CD4-positive, CD25-positive, alpha-beta regulatory T cell (primary cell): ENCODE data around the gene FNDC11. TPM values are rescaled to one million over a fixed set of nuclear protein-coding genes. Genes with fewer than 3 reads are reported as not detected.

Experiments
- ATAC-seq, 2 donors: fragments of 150-1000 bp; cut with Tn5 transposase; one replicate each; pipeline ENCODE4 v1.10.0; 2021; ENCODE audit warnings: low read depth in 2 of 2, moderate number of reproducible peaks in 2 of 2, moderate library complexity in 1 of 2
- DNase-seq, 3 donors: peaks; one replicate each; pipeline versions ENCODE4 v3.0.0 to v3.0.0-alpha.2; 2012 to 2022; ENCODE audit warnings: mixed read lengths in 1 of 3
- H3K27ac ChIP-seq: one replicate; pipeline ENCODE4 v1.7.0; 2013; ENCODE audit warnings: mild to moderate bottlenecking, low read length; ENCODE audit not compliant: insufficient read depth, poor library complexity, severe bottlenecking
- H3K27me3 ChIP-seq: one replicate; pipeline ENCODE4 v1.7.0; 2013; ENCODE audit warnings: low read length; ENCODE audit not compliant: control insufficient read depth, insufficient read depth
- H3K36me3 ChIP-seq: one replicate; pipeline ENCODE4 v1.7.0; 2013; ENCODE audit warnings: mild to moderate bottlenecking, low read length, moderate library complexity; ENCODE audit not compliant: control insufficient read depth, insufficient read depth
- H3K4me1 ChIP-seq: 2 replicates; pipeline ENCODE4 v1.7.0; 2013; ENCODE audit warnings: mild to moderate bottlenecking, low read length; ENCODE audit not compliant: insufficient read depth, control insufficient read depth, poor library complexity, severe bottlenecking
- H3K4me3 ChIP-seq: one replicate; pipeline ENCODE4 v1.7.0; 2013; ENCODE audit warnings: low read depth, mild to moderate bottlenecking, low read length, moderate library complexity
- H3K9me3 ChIP-seq, 2 experiments: 1 replicate in 1 of 2; 2 replicates in 1 of 2; pipeline ENCODE4 v1.7.0; 2013; ENCODE audit warnings: low read length in 2 of 2, mild to moderate bottlenecking in 1 of 2, moderate library complexity in 1 of 2; ENCODE audit not compliant: control insufficient read depth in 2 of 2
- H3K27ac Mint-ChIP-seq, 3 donors: one replicate each; pipeline ENCODE4 v1.8.0; 2020 to 2022; ENCODE audit warnings: mild to moderate bottlenecking in 3 of 3, mixed read lengths in 3 of 3, moderate library complexity in 2 of 3
- H3K27me3 Mint-ChIP-seq: one replicate; pipeline ENCODE4 v1.8.0; 2022; ENCODE audit warnings: mild to moderate bottlenecking, mixed read lengths
- H3K36me3 Mint-ChIP-seq: one replicate; pipeline ENCODE4 v1.8.0; 2020; ENCODE audit warnings: mixed read lengths
- H3K4me1 Mint-ChIP-seq, 4 donors: one replicate each; pipeline ENCODE4 v1.8.0; 2020 to 2022; ENCODE audit warnings: mixed read lengths in 4 of 4, mild to moderate bottlenecking in 1 of 4
- H3K4me3 Mint-ChIP-seq, 4 donors: one replicate each; pipeline ENCODE4 v1.8.0; 2020 to 2022; ENCODE audit warnings: mild to moderate bottlenecking in 4 of 4, mixed read lengths in 4 of 4, moderate library complexity in 3 of 4
- H3K9me3 Mint-ChIP-seq, 7 donors: one replicate each; pipeline ENCODE4 v1.8.0; 2020 to 2022; ENCODE audit warnings: mixed read lengths in 7 of 7, mild to moderate bottlenecking in 3 of 7, moderate library complexity in 2 of 7
- polyA plus RNA-seq, 4 donors: library from polyadenylated mRNA; unstranded; fragments of 300-500 nt; fragmentation: Illumina TruSeq; gene quantifications; one replicate each; pipeline ENCODE4 v1.2.3, GENCODE V29; 2021
- total RNA-seq: library from RNA; stranded (reverse); gene quantifications from one replicate; pipeline ENCODE4 v1.2.3, GENCODE V29; 2022

Gene FNDC11
- total and polyA plus RNA-seq, 5 donors from 2014 or later = 0.07 to 1.5 (median 0.18) TPM

GRCh38 chr20:63520504-63520933 is 33.4 kb upstream of the FNDC11 start, which contains the start of gene PPDPF:
PPDPF (plus strand) TSS chr20:63520765; CDS start chr20:63521309, 544 bp downstream.
- Histone ChIP-seq H3K27me3 (no peaks in the 10 kb centered on the region), H3K36me3 (peaks cover 10% of the 10 kb centered on the region), H3K4me3 (peak within 1 kb of the TSS; percentile 37), H3K27ac (peak within 1 kb of the TSS; percentile 79), H3K4me1 (peaks cover 24% of the 10 kb centered on the region), H3K9me3 (no peaks in the 10 kb centered on the region)
- Mint-ChIP-seq H3K36me3 (peaks cover 13% of the 10 kb centered on the region), H3K27ac (peak within 1 kb of the TSS in 2 of 3 donors; percentile 80 to 91), H3K4me3 (peak within 1 kb of the TSS; percentile 86 to 89 (median 88)), H3K9me3 (peaks cover 0 to 3% (median 2%) of the 10 kb centered on the region in 7 donors), H3K4me1 (peaks cover 4 to 26% (median 8%) of the 10 kb centered on the region in 4 donors), H3K27me3 (peaks cover 5% of the 10 kb centered on the region)
- DNase-seq (peak; percentile 79 to 88 (median 83)), ATAC-seq (peak; percentile 80 to 84)

- ATAC-seq (peak; percentile 61 to 64), DNase-seq (peak; percentile 55 to 85 (median 75))
- Histone ChIP-seq H3K4me1 (peaks cover 24% of the 10 kb centered on the region), H3K27me3 (no peaks in the 10 kb centered on the region), H3K36me3 (peaks cover 10% of the 10 kb centered on the region), H3K27ac (peak overlapping the region; percentile 79), H3K9me3 (no peaks in the 10 kb centered on the region), H3K4me3 (peak overlapping the region; percentile 37)
- Mint-ChIP-seq H3K4me3 (peak overlapping the region; percentile 63 to 89 (median 84)), H3K9me3 (peaks cover 0 to 3% (median 2%) of the 10 kb centered on the region in 7 donors), H3K36me3 (peaks cover 13% of the 10 kb centered on the region), H3K27ac (peak overlapping the region in 2 of 3 donors; percentile 63 to 79), H3K27me3 (peaks cover 5% of the 10 kb centered on the region), H3K4me1 (peaks cover 4 to 26% (median 8%) of the 10 kb centered on the region in 4 donors)
These were observed 32.9 kb upstream of the FNDC11 start for GRCh38 chr20:63520934-63521601.

DNA sequence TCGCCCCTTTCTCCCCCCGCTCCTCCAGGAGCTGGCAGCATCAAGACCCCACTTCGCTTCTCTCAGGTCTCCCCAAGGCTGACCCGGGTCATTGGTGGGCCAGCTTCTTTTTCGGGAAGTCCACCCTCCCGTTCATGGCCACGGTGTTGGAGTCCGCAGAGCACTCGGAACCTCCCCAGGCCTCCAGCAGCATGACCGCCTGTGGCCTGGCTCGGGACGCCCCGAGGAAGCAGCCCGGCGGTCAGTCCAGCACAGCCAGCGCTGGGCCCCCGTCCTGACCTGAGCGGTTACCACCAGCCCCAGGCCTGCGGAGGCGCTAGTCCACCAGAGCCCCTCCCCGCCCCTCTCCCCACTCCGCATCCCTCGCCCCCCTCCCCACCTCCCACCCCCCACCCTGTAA is 32.4 kb upstream of the FNDC11 start:
- peaks cover 0 to 3% (median 2%) of the 10 kb centered on the region in 7 donors for H3K9me3 Mint-ChIP-seq
- H3K27ac Mint-ChIP-seq = peak overlapping the region in 2 of 3 donors; percentile 63 to 79
- H3K27me3 Mint-ChIP-seq = peaks cover 5% of the 10 kb centered on the region

DNA sequence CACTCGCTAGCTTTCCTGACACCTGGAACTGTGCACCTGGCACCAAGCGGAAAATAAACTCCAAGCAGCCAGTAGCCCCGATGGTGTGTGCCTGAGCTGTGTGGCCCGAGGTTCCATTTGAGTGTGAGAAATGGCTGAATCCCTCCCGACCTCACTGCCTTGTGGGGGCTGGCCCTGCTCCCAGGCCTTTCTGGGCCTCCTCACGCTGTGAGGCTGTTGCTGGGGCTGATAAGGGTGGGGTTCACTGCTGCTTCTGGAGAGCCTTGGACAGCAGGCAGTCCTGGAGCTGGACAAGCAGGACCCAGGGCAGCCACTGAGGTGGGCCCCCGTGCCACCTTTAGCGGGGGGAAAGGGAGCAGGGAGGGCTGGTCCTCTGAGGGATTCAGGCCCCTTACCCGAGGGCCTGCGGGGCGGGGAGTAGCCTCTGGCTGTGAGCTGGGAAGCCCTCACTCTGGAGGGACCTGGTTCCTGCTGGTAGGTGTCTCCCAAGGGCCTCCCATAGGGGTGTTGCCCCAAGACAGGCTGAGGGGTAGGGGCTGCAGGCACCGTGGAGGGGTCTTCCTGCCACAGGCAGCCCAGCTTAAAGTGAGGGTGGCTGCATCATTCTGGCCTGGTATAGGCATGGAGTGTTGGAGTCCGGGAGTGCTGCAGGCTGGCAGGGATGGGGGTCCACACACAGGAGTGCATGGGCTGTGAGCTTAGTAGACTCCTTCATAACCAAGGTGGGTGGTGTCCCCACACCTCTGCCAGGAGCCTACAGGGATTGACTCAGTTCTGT is 31.7 kb upstream of the FNDC11 start:
- peaks cover 4 to 26% (median 10%) of the 10 kb centered on the region in 4 donors for H3K4me1 Mint-ChIP-seq
- Histone ChIP-seq H3K27me3 (no peaks in the 10 kb centered on the region), H3K27ac (peak overlapping the region; percentile 14), H3K4me1 (peaks cover 24% of the 10 kb centered on the region), H3K4me3 (no peak overlapping the region), H3K9me3 (no peaks in the 10 kb centered on the region), H3K36me3 (peaks cover 10% of the 10 kb centered on the region)
- H3K4me3 Mint-ChIP-seq = peak overlapping the region; percentile 70 to 89 (median 76)
- H3K27me3 Mint-ChIP-seq = peaks cover 5% of the 10 kb centered on the region
- ATAC-seq (no peak), DNase-seq (no peak)
- H3K36me3 Mint-ChIP-seq = peaks cover 13% of the 10 kb centered on the region
- peaks cover 0 to 3% (median 2%) of the 10 kb centered on the region in 7 donors for H3K9me3 Mint-ChIP-seq
- H3K27ac Mint-ChIP-seq = peak overlapping the region in 1 of 3 donors; percentile 76

More for the DNA sequence above, 32.4 kb upstream of the FNDC11 start:
- H3K36me3 ChIP-seq = peaks cover 10% of the 10 kb centered on the region
- H3K27ac ChIP-seq = peak overlapping the region; percentile 79
- Mint-ChIP-seq H3K36me3 (peaks cover 13% of the 10 kb centered on the region), H3K4me1 (peaks cover 4 to 26% (median 8%) of the 10 kb centered on the region in 4 donors), H3K4me3 (peak overlapping the region; percentile 63 to 89 (median 84))
- DNase-seq (no peak), ATAC-seq (no peak)
- H3K27me3 ChIP-seq = no peaks in the 10 kb centered on the region
- H3K4me3 ChIP-seq = peak overlapping the region; percentile 37
- no peaks in the 10 kb centered on the region for H3K9me3 ChIP-seq
- peaks cover 24% of the 10 kb centered on the region for H3K4me1 ChIP-seq

DNA sequence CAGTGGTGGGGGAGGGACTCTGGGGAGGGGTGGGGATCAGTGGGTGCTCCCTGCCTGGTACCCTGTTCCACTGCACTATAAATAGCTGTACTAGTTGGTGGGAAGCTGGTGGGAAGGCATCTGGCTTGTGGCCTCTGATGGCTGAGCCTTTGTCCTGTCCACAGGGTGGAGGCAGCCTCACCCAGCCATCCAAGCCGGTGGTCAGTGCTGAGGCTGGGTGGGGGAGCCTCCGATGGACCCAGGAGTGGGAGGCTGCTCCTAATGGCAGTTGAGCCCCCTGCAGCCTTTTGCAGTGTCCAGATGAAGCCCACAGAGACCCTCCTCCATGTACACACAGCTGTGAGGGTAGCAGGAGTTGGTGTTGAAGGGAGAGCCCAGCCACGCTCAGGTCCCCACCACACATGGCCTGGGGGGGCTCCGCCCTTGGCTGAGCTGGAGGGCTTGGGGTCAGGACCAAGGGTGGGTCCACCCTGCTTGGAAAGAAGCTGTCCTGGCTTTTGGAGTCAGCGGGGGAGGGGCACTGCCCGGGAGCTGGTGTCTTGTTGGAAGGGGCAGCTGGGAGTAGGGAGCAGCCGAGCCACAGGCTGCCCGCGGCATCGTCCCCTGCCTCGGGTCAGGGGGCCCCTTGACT is 30.9 kb upstream of the FNDC11 start:
- no peaks in the 10 kb centered on the region for H3K9me3 ChIP-seq
- ATAC-seq (no peak), DNase-seq (no peak)
- no peak overlapping the region for H3K4me3 ChIP-seq
- peaks cover 13% of the 10 kb centered on the region for H3K36me3 Mint-ChIP-seq
- H3K9me3 Mint-ChIP-seq = peaks cover 0 to 3% (median 2%) of the 10 kb centered on the region in 7 donors
- H3K4me3 Mint-ChIP-seq = peak overlapping the region; percentile 32 to 89 (median 70)
- H3K27ac Mint-ChIP-seq = peak overlapping the region in 1 of 3 donors; percentile 86
- H3K4me1 Mint-ChIP-seq = peaks cover 4 to 24% (median 10%) of the 10 kb centered on the region in 4 donors
- H3K36me3 ChIP-seq = peaks cover 10% of the 10 kb centered on the region
- peaks cover 9% of the 10 kb centered on the region for H3K27me3 Mint-ChIP-seq
- peaks cover 24% of the 10 kb centered on the region for H3K4me1 ChIP-seq
- H3K27ac ChIP-seq = peak overlapping the region; percentile 14
- H3K27me3 ChIP-seq = no peaks in the 10 kb centered on the region

DNA sequence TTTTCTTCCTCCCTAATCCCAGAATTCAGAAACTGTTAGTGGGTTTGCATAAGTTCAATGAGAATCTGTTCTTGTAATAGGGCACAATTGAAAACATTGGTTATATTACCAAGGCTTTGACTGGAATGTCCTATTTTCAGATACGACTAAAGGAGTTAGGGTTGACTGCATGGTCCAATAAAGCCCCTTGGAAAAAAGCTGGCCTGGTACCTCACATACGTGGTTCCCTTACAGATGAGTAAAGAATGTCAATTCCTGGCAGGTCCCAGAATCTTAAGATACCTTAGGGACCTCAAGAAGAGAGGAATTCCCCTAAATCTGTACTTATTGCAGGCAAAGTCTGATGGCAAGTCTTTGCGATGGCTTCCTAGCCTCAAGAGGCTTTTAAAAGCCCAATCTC is 28.8 kb upstream of the FNDC11 start:
- H3K27ac Mint-ChIP-seq = peak overlapping the region in 1 of 3 donors; percentile 26
- peaks cover 4 to 23% (median 11%) of the 10 kb centered on the region in 4 donors for H3K4me1 Mint-ChIP-seq
- peaks cover 10% of the 10 kb centered on the region for H3K36me3 ChIP-seq
- H3K9me3 Mint-ChIP-seq = peaks cover 0 to 3% (median 2%) of the 10 kb centered on the region in 7 donors
- H3K36me3 Mint-ChIP-seq = peaks cover 13% of the 10 kb centered on the region
- H3K9me3 ChIP-seq = no peaks in the 10 kb centered on the region
- H3K4me3 Mint-ChIP-seq = peak overlapping the region in 3 of 4 donors; percentile 48 to 81 (median 67)
- no peak for ATAC-seq
- H3K27me3 ChIP-seq = no peaks in the 10 kb centered on the region
- H3K4me1 ChIP-seq = peaks cover 16% of the 10 kb centered on the region
- peaks cover 10% of the 10 kb centered on the region for H3K27me3 Mint-ChIP-seq
- no peak overlapping the region for H3K4me3 ChIP-seq
- no peak for DNase-seq
- H3K27ac ChIP-seq = no peak overlapping the region

DNA sequence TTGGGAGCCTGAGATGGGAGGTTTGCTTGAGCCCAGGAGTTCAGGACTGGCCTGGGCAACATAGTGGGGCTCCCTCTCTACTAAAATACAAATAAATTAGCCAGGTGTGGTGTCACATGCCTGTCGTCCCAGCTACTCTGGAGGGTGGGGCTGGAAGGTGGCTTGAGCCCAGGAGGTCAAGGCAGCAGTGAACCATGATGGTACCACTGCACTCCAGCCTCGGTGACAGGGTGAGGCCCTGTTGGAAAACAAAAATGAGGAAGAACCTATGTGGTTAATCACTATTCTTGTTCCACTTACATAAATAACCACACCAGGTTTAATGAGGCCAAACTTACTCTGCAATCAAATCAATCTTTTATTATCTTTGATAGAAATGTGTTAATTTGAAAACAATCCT is 28.0 kb upstream of the FNDC11 start:
- Histone ChIP-seq H3K36me3 (peaks cover 10% of the 10 kb centered on the region), H3K9me3 (no peaks in the 10 kb centered on the region), H3K4me3 (no peak overlapping the region), H3K4me1 (peaks cover 16% of the 10 kb centered on the region), H3K27ac (no peak overlapping the region), H3K27me3 (no peaks in the 10 kb centered on the region)
- Mint-ChIP-seq H3K4me3 (peak overlapping the region in 2 of 4 donors; percentile 61 to 81), H3K27me3 (peaks cover 10% of the 10 kb centered on the region), H3K27ac (no peak overlapping the region), H3K36me3 (peaks cover 13% of the 10 kb centered on the region), H3K4me1 (peaks cover 4 to 23% (median 11%) of the 10 kb centered on the region in 4 donors), H3K9me3 (peaks cover 0 to 3% (median 2%) of the 10 kb centered on the region in 7 donors)
- no peak for ATAC-seq
- no peak for DNase-seq
